GM12878 (cell line): ENCODE measurements around the gene SPTLC2. TPM values are rescaled to one million over a fixed set of nuclear protein-coding genes. Genes with fewer than 3 reads are reported as not detected.

ENCODE experiments used
- ATAC-seq: fragments of 200-7000 bp; cut with Tn5 transposase; 3 replicates; pipeline ENCODE4 v1.9.1; 2020; ENCODE audit warnings: mild to moderate bottlenecking, moderate library complexity
- BruUV-seq: library from RNA; stranded (reverse); fragments of 400-500 nt; replicated peaks from 2 replicates; lab custom pipeline; 2021; lab: Mats Ljungman, UMichigan
- CTCF ChIA-PET: fragments of 300-600 bp; sonication (Branson Sonifier 250); formaldehyde crosslinking; extraction: SDS; loops from one replicate; lab custom pipeline; 2021; ENCODE audit warnings: inconsistent platforms; lab: Yijun Ruan, JAX
- POLR2A ChIA-PET: fragments of 350-600 bp; formaldehyde crosslinking; extraction: SDS; loops from one replicate; lab custom pipeline; 2021; ENCODE audit warnings: inconsistent platforms; lab: Charles Lee
- RAD21 ChIA-PET: fragments of 300-600 bp; sonication (Branson Sonifier 250); formaldehyde crosslinking; loops from one replicate; lab custom pipeline; 2023; ENCODE audit warnings: antibody characterized with exemption; ENCODE audit not compliant: unreplicated experiment; lab: Charles Lee
- SMC1A ChIA-PET: fragments of 300-600 bp; sonication (Branson Sonifier 250); formaldehyde crosslinking; loops from one replicate; lab custom pipeline; 2023; ENCODE audit not compliant: unreplicated experiment, uncharacterized antibody; lab: Charles Lee
- DNase-seq: peaks from one replicate; pipeline ENCODE4 v3.0.0-alpha.2; 2011; ENCODE audit warnings: low read depth, low spot score
- FAIRE-seq: peaks from 3 replicates; lab custom pipeline; 2011; peaks lifted over from hg19 to GRCh38; lab: Jason Lieb, UNC
- H2AFZ ChIP-seq: 2 replicates; pipeline ENCODE4 v1.6.0; 2011; ENCODE audit warnings: low read depth, low read length, control low read depth; ENCODE audit not compliant: control insufficient read depth
- H3K27ac ChIP-seq: 2 replicates; pipeline ENCODE4 v1.5.1; 2011; ENCODE audit warnings: control low read depth; ENCODE audit not compliant: control insufficient read depth, insufficient read depth
- H3K27me3 ChIP-seq, 2 experiments: replicated peaks in 1 of 2; 2 replicates each; pipeline versions ENCODE4 v1.6.0 to v1.6.1; 2011; ENCODE audit warnings: low read length in 1 of 2; ENCODE audit not compliant: control insufficient read depth in 2 of 2, insufficient read depth in 2 of 2
- H3K36me3 ChIP-seq, 2 experiments: 2 replicates each; pipeline ENCODE4 v1.5.1; 2011; ENCODE audit warnings: low read length in 1 of 2; ENCODE audit not compliant: control insufficient read depth in 2 of 2, insufficient read depth in 2 of 2
- H3K4me1 ChIP-seq: 2 replicates; pipeline ENCODE4 v1.6.1; 2011; ENCODE audit warnings: mild to moderate bottlenecking, low read length, moderate library complexity, mixed read lengths; ENCODE audit not compliant: control insufficient read depth, insufficient read depth
- H3K4me2 ChIP-seq: 2 replicates; pipeline ENCODE4 v1.6.0; 2011; ENCODE audit warnings: control low read depth; ENCODE audit not compliant: control insufficient read depth, insufficient read depth
- H3K4me3 ChIP-seq: fragments of 200-600 bp; sonication (generic); 2 replicates; pipeline ENCODE4 v1.5.1; 2016
- H3K79me2 ChIP-seq: 2 replicates; pipeline ENCODE4 v1.6.0; 2011; ENCODE audit warnings: low read length; ENCODE audit not compliant: control insufficient read depth, insufficient read depth
- H3K9ac ChIP-seq: 2 replicates; pipeline ENCODE4 v1.8.0; 2011; ENCODE audit warnings: low read length, control low read depth, mixed read lengths; ENCODE audit not compliant: control insufficient read depth, insufficient read depth
- H3K9me3 ChIP-seq: replicated peaks from 3 replicates; pipeline ENCODE4 v1.5.1; 2011; ENCODE audit warnings: mild to moderate bottlenecking, low read length; ENCODE audit not compliant: control insufficient read depth, insufficient read depth
- H4K20me1 ChIP-seq: 2 replicates; pipeline ENCODE4 v1.6.0; 2011; ENCODE audit not compliant: control insufficient read depth, insufficient read depth
- BMI1 ChIP-seq: fragments of 450-650 bp; IDR thresholded peaks from 2 replicates; pipeline ENCODE4 v1.6.1; 2016; ENCODE audit warnings: mild to moderate bottlenecking, moderate library complexity, borderline replicate concordance
- CHD4 ChIP-seq: fragments of 200-600 bp; sonication (generic); IDR thresholded peaks from 2 replicates; pipeline ENCODE4 v1.6.1; 2016; ENCODE audit warnings: mild to moderate bottlenecking
- CTCF ChIP-seq, 3 experiments: IDR thresholded peaks in 2 of 3; conservative IDR thresholded peaks in 1 of 3; 2 replicates each; pipeline ENCODE4 v1.5.1; 2011; ENCODE audit warnings: low read depth in 3 of 3, low read length in 3 of 3, mild to moderate bottlenecking in 3 of 3, control low read depth in 2 of 3, moderate library complexity in 2 of 3, inconsistent platforms in 1 of 3, mixed read lengths in 1 of 3; ENCODE audit not compliant: control insufficient read depth in 2 of 3, insufficient read depth in 1 of 3; ENCODE audit errors: extremely low read depth in 1 of 3
- MXI1 ChIP-seq: fragments of 150-350 bp; IDR thresholded peaks from 2 replicates; pipeline ENCODE4 v1.6.1; 2011; ENCODE audit warnings: low read depth, mild to moderate bottlenecking, inconsistent platforms, low read length, improper control_type of control experiment
- SMC3 ChIP-seq: IDR thresholded peaks from 2 replicates; pipeline ENCODE4 v1.6.1; 2011; ENCODE audit warnings: low read length, improper control_type of control experiment, borderline replicate concordance
- SREBF2 ChIP-seq: IDR thresholded peaks from 2 replicates; pipeline ENCODE4 v1.6.1; 2012; ENCODE audit warnings: mild to moderate bottlenecking, low read length
- WGBS: methylation state at CpG from one replicate; pipeline ENCODE4 v1.1.6; 2016; ENCODE audit warnings: low lambda C conversion rate; ENCODE audit not compliant: insufficient replicate concordance, insufficient coverage; ENCODE audit errors: missing lambda C conversion rate; 5-methylcytosine and 5-hydroxymethylcytosine counted together
- in situ Hi-C: fragments of 300-500 bp; cut with MboI; formaldehyde crosslinking; loops from 9 replicates; pipeline ENCODE4 v1.14.3; 2018; ENCODE audit warnings: mixed read lengths
- intact Hi-C: fragments of 100-400 bp; cut with micrococcal nuclease; formaldehyde crosslinking; loops from one replicate; pipeline ENCODE4 v1.14.2; 2022; ENCODE audit not compliant: unreplicated experiment
- polyA plus RNA-seq, 11 experiments: library from polyadenylated mRNA; depleted of rRNA in 4 of 11; unstranded in 6 of 11; stranded (reverse) in 5 of 11; fragments of >200 nt; fragmentation: Nextera tagmentation in 4 of 11; fragmentation: Illumina TruSeq in 1 of 11; extraction: Ambion mirVana in 4 of 11; extraction: Trizol in 1 of 11; gene quantifications; 1 replicate in 1 of 11; 2 replicates in 10 of 11; pipeline versions ENCODE4 v1.2.1 to v1.2.3, GENCODE V29; 2011 to 2016; ENCODE audit warnings: inconsistent platforms in 2 of 11, missing spikeins in 2 of 11, low read depth in 1 of 11
- total RNA-seq, 4 experiments: library from RNA; depleted of rRNA in 3 of 4; stranded (reverse); fragments of >200 nt in 3 of 4; fragmentation: Illumina TruSeq in 1 of 4; extraction: Trizol in 1 of 4; gene quantifications; 2 replicates each; pipeline versions ENCODE4 v1.2.1 to v1.2.3, GENCODE V29; 2013 to 2021

Gene SPTLC2
- total and polyA plus RNA-seq, 10 of the 15 experiments (the other 5 are each of a cell fraction or from before 2014, with no cell fraction given), result 6.9 to 35.1 (median 19.7) TPM

- POLR2A ChIA-PET, result interaction anchor here (0.5 kb wide), 1 partner anchor 238 kb away, joined by 3 read pairs; no protein-coding TSS in a partner anchor
- Histone ChIP-seq H3K4me1 (no peaks in the 10 kb centered on the region), H3K27me3 (no peaks in the 10 kb centered on the region), H3K4me3 (no peak overlapping the region), H3K27ac (no peak overlapping the region), H4K20me1 (no peaks in the 10 kb centered on the region; the same call in 1 of the 2 replicates), H3K9me3 (no peaks in the 10 kb centered on the region), H2AFZ (no peak overlapping the region), H3K9ac (no peak overlapping the region), H3K36me3 (peaks cover 0 to 6% of the 10 kb centered on the region in 2 experiments; a peak in 2 of 4 replicates), H3K4me2 (no peak overlapping the region), H3K79me2 (no peaks in the 10 kb centered on the region)
- RAD21 ChIA-PET, result interaction anchor here (0.6 kb wide), 1 partner anchor 372 kb away, joined by 6 read pairs; no protein-coding TSS in a partner anchor
- SMC1A ChIA-PET, result interaction anchor here (0.7 to 1.1 kb wide), 2 partner anchors 19 to 69 kb away, joined by 3 to 4 read pairs; no protein-coding TSS in a partner anchor
- TF ChIP-seq MXI1, result no peak
- TF ChIP-seq SMC3, result no peak
- no peak for TF ChIP-seq SREBF2
- no peak for TF ChIP-seq CHD4
- TF ChIP-seq CTCF (IDR thresholded peaks at IDR 0.05 in 2 of 3, conservative IDR thresholded peaks at IDR 0.05 in 1 of 3; ENCODE audit: control insufficient read depth in 2 of 3, extremely low read depth in 1 of 3, insufficient read depth in 1 of 3, low read depth in 3 of 3, low read length in 3 of 3), result no peak
- TF ChIP-seq BMI1, result no peak
- in situ Hi-C loops (no loop called here), intact Hi-C loops (no loop called here)
- CTCF ChIA-PET, result interaction anchor here (0.8 to 1.3 kb wide), 3 partner anchors 21 to 65 kb away, joined by 3 to 7 read pairs (median 3); no protein-coding TSS in a partner anchor
- no peak for DNase-seq
- 90% methylated on average over 6 of the region's 6 CpGs for WGBS
- no TSS peak for BruUV-seq
- FAIRE-seq, result no peak
- ATAC-seq, result no peak
Observed at GRCh38 chr14:77524536-77524935, 91.9 kb downstream of the SPTLC2 start.
